Measurements from ENCODE around the gene SMAD3.

GRCh38 chr15:67173005-67173404, 107.6 kb downstream of the SMAD3 start:
- TF ChIP-seq, protein P1, sequence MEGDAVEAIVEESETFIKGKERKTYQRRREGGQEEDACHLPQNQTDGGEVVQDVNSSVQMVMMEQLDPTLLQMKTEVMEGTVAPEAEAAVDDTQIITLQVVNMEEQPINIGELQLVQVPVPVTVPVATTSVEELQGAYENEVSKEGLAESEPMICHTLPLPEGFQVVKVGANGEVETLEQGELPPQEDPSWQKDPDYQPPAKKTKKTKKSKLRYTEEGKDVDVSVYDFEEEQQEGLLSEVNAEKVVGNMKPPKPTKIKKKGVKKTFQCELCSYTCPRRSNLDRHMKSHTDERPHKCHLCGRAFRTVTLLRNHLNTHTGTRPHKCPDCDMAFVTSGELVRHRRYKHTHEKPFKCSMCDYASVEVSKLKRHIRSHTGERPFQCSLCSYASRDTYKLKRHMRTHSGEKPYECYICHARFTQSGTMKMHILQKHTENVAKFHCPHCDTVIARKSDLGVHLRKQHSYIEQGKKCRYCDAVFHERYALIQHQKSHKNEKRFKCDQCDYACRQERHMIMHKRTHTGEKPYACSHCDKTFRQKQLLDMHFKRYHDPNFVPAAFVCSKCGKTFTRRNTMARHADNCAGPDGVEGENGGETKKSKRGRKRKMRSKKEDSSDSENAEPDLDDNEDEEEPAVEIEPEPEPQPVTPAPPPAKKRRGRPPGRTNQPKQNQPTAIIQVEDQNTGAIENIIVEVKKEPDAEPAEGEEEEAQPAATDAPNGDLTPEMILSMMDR (conservative IDR thresholded peaks at IDR 0.05; ENCODE audit: low read length), result no peak
- no peak for TF ChIP-seq EZH2phosphoT487 (IDR thresholded peaks at IDR 0.05; ENCODE audit: borderline replicate concordance, low read depth, low read length)
